ENCODE measurements around the gene SPATA16.

Gene SPATA16

DNA sequence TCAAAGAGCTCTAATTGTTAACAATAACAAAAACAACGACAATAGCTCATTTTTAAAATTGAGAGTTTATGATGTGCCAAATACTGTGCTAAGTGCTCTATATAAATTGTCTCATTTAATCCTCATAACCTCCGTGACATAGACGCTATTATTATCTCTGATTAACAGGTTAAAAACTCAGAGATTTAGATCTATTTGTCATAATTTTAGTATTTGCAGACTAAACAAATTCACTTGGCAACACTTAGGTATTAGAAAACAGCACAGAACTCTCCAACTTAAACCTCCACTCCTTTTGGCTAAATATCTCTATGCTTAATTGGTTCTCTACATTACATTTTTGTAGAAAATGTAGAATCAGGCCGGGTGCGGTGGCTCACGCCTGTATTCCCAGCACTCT is 136.4 kb downstream of the SPATA16 start:
- peaks cover 11% of the 10 kb centered on the region for H3K4me1 ChIP-seq (ENCODE audit: insufficient read depth, low read length)
- H3K4me3 ChIP-seq (ENCODE audit: low read length), result no peak overlapping the region
- no peaks in the 10 kb centered on the region for H3K36me3 ChIP-seq (ENCODE audit: insufficient read depth, low read length)
- H3K9me3 ChIP-seq (ENCODE audit: insufficient read depth, low read depth, low read length), result no peaks in the 10 kb centered on the region
- WGBS, result 95% methylated on average over 4 of the region's 6 CpGs
- H3K27me3 ChIP-seq (ENCODE audit: insufficient read depth, low read length), result no peaks in the 10 kb centered on the region
- no peak overlapping the region for H3K27ac ChIP-seq (ENCODE audit: low read depth, low read length)
- no peak overlapping the region for H3K9ac ChIP-seq (ENCODE audit: low read depth, low read length)

DNA sequence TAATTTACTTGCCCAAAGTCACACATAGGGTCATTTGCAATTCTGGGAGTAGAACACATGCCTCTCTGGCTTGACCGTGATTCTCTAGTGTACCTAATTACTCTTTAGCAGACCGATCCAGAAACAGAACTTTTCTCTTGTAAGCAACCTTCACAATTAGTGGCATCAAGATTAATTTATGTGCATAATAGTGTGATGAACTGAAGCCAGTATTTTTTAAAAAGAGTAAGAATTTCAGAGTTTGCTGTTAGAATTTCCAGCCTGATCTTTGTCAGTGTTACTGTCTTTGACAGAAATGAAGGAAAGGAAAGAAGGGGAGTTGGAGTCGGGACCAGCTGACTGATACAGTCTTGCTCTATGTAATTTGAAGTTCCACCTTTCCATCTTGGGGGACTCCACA is 137.1 kb downstream of the SPATA16 start:
- H3K27me3 ChIP-seq (ENCODE audit: insufficient read depth, low read length), result no peaks in the 10 kb centered on the region
- no peak overlapping the region for H3K9ac ChIP-seq (ENCODE audit: low read depth, low read length)
- H3K36me3 ChIP-seq (ENCODE audit: insufficient read depth, low read length), result no peaks in the 10 kb centered on the region
- no peak overlapping the region for H3K4me3 ChIP-seq (ENCODE audit: low read length)
- no peak overlapping the region for H3K27ac ChIP-seq (ENCODE audit: low read depth, low read length)
- no peaks in the 10 kb centered on the region for H3K9me3 ChIP-seq (ENCODE audit: insufficient read depth, low read depth, low read length)
- H3K4me1 ChIP-seq (ENCODE audit: insufficient read depth, low read length), result peaks cover 11% of the 10 kb centered on the region
- 94% methylated on average over 3 of the region's 3 CpGs for WGBS

DNA sequence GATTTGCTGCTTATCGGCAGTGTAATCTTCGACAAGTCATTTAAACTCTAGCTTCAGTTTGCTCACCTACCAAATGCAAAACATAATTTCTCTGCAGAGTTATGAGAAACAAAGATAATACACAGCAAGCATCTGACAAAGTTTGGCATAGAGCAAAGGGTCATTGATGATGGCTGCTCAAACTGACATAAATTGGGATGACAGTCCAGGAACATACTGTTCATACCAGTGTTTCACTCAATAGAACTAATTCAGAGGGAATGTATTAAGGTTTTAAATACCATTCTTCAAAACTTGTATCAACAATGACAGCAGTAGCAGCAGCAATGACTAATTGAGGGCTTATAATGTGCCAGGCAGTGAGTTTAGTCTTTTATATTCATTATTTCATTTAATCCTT is 137.6 kb downstream of the SPATA16 start:
- Histone ChIP-seq H3K4me1 (ENCODE audit: insufficient read depth, low read length) (peaks cover 11% of the 10 kb centered on the region), H3K9me3 (ENCODE audit: insufficient read depth, low read depth, low read length) (no peaks in the 10 kb centered on the region), H3K27ac (ENCODE audit: low read depth, low read length) (no peak overlapping the region), H3K36me3 (ENCODE audit: insufficient read depth, low read length) (no peaks in the 10 kb centered on the region), H3K9ac (ENCODE audit: low read depth, low read length) (no peak overlapping the region), H3K4me3 (ENCODE audit: low read length) (no peak overlapping the region), H3K27me3 (ENCODE audit: insufficient read depth, low read length) (no peaks in the 10 kb centered on the region)
- 95% methylated on average over 2 of the region's 2 CpGs for WGBS

DNA sequence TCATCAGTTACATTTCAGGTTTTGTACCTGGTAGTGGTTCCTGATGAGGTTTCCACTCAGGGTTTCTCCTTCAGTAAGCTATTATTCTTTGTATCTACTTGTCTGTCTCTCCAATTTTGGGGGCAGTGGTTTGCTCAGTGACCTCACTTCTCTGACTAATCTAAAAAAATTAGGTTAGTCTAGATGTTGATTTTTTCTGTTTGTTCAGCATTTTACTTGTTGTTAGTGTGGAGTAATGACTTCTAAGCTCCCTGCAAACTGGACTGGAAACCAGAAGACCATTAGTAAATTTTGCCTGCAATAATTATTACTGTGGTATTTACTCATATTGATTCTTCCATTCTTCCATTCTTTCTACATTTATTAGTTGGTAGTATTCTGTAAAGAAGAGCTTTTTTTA is 139.4 kb downstream of the SPATA16 start:
- no peaks in the 10 kb centered on the region for H3K27me3 ChIP-seq (ENCODE audit: insufficient read depth, low read length)
- H3K27ac ChIP-seq (ENCODE audit: low read depth, low read length), result no peak overlapping the region
- H3K4me3 ChIP-seq (ENCODE audit: low read length), result no peak overlapping the region
- H3K36me3 ChIP-seq (ENCODE audit: insufficient read depth, low read length), result no peaks in the 10 kb centered on the region
- no peak overlapping the region for H3K9ac ChIP-seq (ENCODE audit: low read depth, low read length)
- no peaks in the 10 kb centered on the region for H3K9me3 ChIP-seq (ENCODE audit: insufficient read depth, low read depth, low read length)
- H3K4me1 ChIP-seq (ENCODE audit: insufficient read depth, low read length), result peaks cover 11% of the 10 kb centered on the region

DNA sequence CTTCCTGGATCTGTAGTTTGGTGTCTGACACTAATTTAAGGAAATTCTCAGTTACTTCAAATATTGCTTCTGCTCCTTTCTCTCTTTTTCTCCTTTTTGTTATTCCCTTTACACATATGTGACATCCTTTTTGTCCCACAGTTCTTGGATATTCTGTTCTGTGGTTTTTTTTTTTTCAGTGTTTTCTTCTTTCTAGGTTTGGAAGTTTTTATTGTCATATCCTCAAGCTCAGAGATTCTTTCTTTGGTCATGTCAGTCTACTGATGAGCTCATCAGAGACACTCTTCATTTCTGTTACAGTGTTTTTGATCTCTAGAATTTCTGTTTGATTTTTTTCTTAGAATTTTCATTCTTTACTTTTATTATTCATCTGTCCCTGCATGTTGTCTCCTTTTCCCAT is 140.5 kb downstream of the SPATA16 start:
- Histone ChIP-seq H3K4me3 (ENCODE audit: low read length) (no peak overlapping the region), H3K4me1 (ENCODE audit: insufficient read depth, low read length) (peaks cover 11% of the 10 kb centered on the region), H3K27ac (ENCODE audit: low read depth, low read length) (no peak overlapping the region)

DNA sequence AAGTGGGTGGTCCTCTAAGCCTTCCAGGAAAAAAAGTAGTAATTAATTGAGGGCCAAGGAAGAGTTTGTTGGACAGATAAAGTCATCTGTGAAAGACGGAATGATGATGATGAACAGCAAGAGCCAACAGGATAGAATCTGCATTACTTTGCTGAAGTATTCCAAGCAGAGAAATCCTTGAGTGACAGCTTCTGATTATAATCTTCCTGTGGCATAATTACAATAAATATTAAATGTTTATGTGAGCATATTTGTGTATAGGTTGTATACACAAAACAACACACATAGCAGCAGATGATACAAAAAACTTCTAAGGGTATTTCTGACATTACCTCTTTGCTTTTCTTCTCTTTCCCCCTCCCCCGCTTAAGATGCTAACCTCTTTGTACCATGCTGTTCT is 147.6 kb downstream of the SPATA16 start:
- Histone ChIP-seq H3K27ac (ENCODE audit: low read depth, low read length) (no peak overlapping the region), H3K4me1 (ENCODE audit: insufficient read depth, low read length) (peaks cover 23% of the 10 kb centered on the region), H3K4me3 (ENCODE audit: low read length) (no peak overlapping the region), H3K9ac (ENCODE audit: low read depth, low read length) (no peak overlapping the region), H3K9me3 (ENCODE audit: insufficient read depth, low read depth, low read length) (no peaks in the 10 kb centered on the region), H3K27me3 (ENCODE audit: insufficient read depth, low read length) (no peaks in the 10 kb centered on the region), H3K36me3 (ENCODE audit: insufficient read depth, low read length) (no peaks in the 10 kb centered on the region)
- WGBS, result 96% methylated on average over 2 of the region's 2 CpGs

More for the DNA sequence above, 140.5 kb downstream of the SPATA16 start:
- no peaks in the 10 kb centered on the region for H3K27me3 ChIP-seq (ENCODE audit: insufficient read depth, low read length)
- H3K9ac ChIP-seq (ENCODE audit: low read depth, low read length), result no peak overlapping the region
- H3K9me3 ChIP-seq (ENCODE audit: insufficient read depth, low read depth, low read length), result no peaks in the 10 kb centered on the region
- no peaks in the 10 kb centered on the region for H3K36me3 ChIP-seq (ENCODE audit: insufficient read depth, low read length)

DNA sequence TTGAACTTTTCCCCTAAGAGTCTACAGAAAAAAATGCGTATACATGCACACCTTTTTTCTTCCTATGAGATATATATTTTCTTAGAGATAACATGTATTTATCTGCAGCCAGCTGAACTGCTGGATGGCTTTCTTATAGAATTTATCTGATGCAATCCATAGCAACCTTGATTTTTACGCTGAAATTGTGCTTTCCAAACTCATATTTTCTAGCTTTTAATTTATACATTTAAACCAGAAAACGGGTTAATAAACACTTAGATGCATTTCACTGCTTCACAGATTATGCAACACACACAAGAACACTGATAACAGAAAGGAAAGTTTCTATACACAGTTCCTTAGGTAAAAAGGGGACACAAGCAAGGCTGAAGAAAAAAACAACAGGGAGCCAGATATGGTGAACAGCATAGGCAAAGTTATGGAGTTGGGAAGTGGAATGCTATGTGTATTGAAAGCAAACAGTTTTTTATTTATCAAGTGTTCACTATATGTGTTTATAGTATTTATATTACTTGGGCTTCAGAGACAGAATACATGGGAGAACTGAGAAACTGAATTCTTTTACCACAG is 149.5 kb downstream of the SPATA16 start:
- H3K9me3 ChIP-seq (ENCODE audit: insufficient read depth, low read depth, low read length), result no peaks in the 10 kb centered on the region
- no peak overlapping the region for H3K4me3 ChIP-seq (ENCODE audit: low read length)
- H3K9ac ChIP-seq (ENCODE audit: low read depth, low read length), result no peak overlapping the region
- no peaks in the 10 kb centered on the region for H3K27me3 ChIP-seq (ENCODE audit: insufficient read depth, low read length)
- 92% methylated on average over 2 of the region's 3 CpGs for WGBS
- H3K27ac ChIP-seq (ENCODE audit: low read depth, low read length), result no peak overlapping the region
- H3K36me3 ChIP-seq (ENCODE audit: insufficient read depth, low read length), result no peaks in the 10 kb centered on the region
- H3K4me1 ChIP-seq (ENCODE audit: insufficient read depth, low read length), result peaks cover 23% of the 10 kb centered on the region

DNA sequence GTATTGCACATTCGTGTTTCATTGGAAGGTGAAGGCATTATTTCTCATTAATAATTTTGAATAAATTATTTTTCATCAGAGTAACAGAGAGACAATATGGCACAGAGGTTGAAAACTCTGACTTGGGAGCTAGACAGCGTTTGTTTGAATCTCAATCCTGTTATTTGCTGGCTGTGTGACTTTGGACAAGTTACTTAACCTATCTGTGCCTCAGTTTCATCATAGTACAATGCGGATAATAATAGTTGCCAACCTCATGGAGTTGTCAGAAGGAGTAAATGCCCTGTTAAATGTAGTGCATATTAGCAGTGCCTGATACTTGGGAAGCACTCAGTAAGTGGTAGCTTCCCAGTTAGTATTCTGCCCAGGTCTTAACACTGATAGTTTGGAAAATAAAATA is 151.7 kb downstream of the SPATA16 start:
- no peaks in the 10 kb centered on the region for H3K27me3 ChIP-seq (ENCODE audit: insufficient read depth, low read length)
- no peak overlapping the region for H3K27ac ChIP-seq (ENCODE audit: low read depth, low read length)
- no peak overlapping the region for H3K9ac ChIP-seq (ENCODE audit: low read depth, low read length)
- H3K9me3 ChIP-seq (ENCODE audit: insufficient read depth, low read depth, low read length), result no peaks in the 10 kb centered on the region
- H3K36me3 ChIP-seq (ENCODE audit: insufficient read depth, low read length), result no peaks in the 10 kb centered on the region
- 96% methylated on average over 3 of the region's 3 CpGs for WGBS
- no peak overlapping the region for H3K4me3 ChIP-seq (ENCODE audit: low read length)
- peaks cover 23% of the 10 kb centered on the region for H3K4me1 ChIP-seq (ENCODE audit: insufficient read depth, low read length)

DNA sequence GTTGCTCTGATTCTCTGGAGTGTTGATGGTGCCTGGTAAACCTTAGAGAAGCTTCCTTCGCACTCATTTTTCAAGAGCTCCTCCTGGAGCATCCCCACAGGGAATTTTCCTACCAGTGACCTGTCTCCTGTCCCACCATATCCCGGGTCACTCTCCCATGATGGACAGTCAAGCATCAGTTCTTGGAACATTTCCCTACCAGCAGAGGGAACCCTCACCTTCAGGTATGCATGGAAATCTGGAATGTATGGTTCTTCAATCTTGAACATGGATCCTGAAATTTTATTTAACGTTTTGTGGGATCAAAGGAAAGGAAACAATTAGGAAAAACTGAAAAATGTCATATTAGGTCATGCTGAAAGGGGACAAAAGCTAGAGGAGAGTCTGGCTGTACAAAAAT is 153.8 kb downstream of the SPATA16 start:
- no peaks in the 10 kb centered on the region for H3K36me3 ChIP-seq (ENCODE audit: insufficient read depth, low read length)
- WGBS, result 59% methylated on average over 3 of the region's 3 CpGs

DNA sequence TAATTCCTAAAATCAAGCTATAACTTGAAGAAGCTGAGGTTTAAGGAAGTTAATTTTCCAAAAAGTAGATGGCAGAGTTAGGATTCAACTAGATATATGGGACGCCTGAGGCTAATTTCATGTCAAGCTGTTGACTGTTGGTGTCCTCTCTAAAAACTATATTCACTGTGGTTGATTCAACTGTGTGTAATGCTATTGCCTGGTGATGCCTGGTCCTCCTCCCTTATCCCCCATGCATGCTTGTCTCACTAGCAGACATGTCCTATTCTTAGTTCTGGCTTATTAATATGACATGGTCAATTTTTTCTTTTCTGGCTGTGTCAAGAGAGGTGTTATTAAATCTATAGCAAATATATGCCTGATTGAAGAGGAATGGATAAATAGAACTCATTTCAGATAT is 156.1 kb downstream of the SPATA16 start:
- Histone ChIP-seq H3K27ac (ENCODE audit: low read depth, low read length) (no peak overlapping the region), H3K9me3 (ENCODE audit: insufficient read depth, low read depth, low read length) (no peaks in the 10 kb centered on the region), H3K4me1 (ENCODE audit: insufficient read depth, low read length) (no peaks in the 10 kb centered on the region), H3K36me3 (ENCODE audit: insufficient read depth, low read length) (no peaks in the 10 kb centered on the region), H3K27me3 (ENCODE audit: insufficient read depth, low read length) (no peaks in the 10 kb centered on the region), H3K4me3 (ENCODE audit: low read length) (no peak overlapping the region), H3K9ac (ENCODE audit: low read depth, low read length) (no peak overlapping the region)
- WGBS, result 86% methylated on average over 1 of the region's 1 CpG

More for the DNA sequence above, 153.8 kb downstream of the SPATA16 start:
- Histone ChIP-seq H3K9ac (ENCODE audit: low read depth, low read length) (no peak overlapping the region), H3K9me3 (ENCODE audit: insufficient read depth, low read depth, low read length) (no peaks in the 10 kb centered on the region), H3K4me1 (ENCODE audit: insufficient read depth, low read length) (peaks cover 7% of the 10 kb centered on the region), H3K4me3 (ENCODE audit: low read length) (no peak overlapping the region), H3K27me3 (ENCODE audit: insufficient read depth, low read length) (no peaks in the 10 kb centered on the region), H3K27ac (ENCODE audit: low read depth, low read length) (no peak overlapping the region)

DNA sequence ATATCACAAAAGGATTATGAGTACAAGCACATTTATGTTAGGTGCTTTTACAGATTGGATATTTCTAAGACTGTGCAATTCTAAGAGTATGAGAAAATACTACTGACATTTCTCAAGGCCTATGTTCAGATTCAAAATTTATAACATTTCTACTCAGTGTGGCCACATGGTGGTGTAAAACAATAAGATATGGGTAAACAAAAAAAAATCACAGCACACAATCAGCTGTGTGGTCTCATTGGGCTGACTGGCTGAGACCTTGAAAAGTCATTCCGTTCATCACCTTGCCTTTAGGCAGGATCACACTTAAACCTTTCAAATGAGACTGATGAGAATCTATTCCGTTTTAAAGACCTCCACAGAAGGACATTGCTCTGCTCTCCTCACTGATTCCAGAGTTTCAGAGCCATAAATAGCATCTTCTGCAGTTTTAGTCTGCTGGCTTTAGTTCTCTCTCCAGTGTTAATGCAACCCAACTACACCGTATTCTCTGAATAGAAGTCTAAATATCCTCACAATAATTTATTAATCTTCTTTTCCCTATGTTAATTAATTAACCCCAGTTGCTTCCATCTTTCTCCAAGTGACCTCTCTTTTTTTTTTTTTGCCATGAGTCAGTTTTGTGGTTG is 158.2 kb downstream of the SPATA16 start:
- Histone ChIP-seq H3K27ac (ENCODE audit: low read depth, low read length) (no peak overlapping the region), H3K27me3 (ENCODE audit: insufficient read depth, low read length) (no peaks in the 10 kb centered on the region), H3K9me3 (ENCODE audit: insufficient read depth, low read depth, low read length) (no peaks in the 10 kb centered on the region), H3K9ac (ENCODE audit: low read depth, low read length) (no peak overlapping the region), H3K4me1 (ENCODE audit: insufficient read depth, low read length) (no peaks in the 10 kb centered on the region), H3K4me3 (ENCODE audit: low read length) (no peak overlapping the region), H3K36me3 (ENCODE audit: insufficient read depth, low read length) (no peaks in the 10 kb centered on the region)
- 84% methylated on average over 3 of the region's 3 CpGs for WGBS
